GM21515 (cell line): Measurements from ENCODE around the gene PTPRM.

Source experiments
- ATAC-seq: cut with Tn5 transposase; IDR thresholded peaks from one replicate; pipeline ENCODE4 v1.9.1; 2021; ENCODE audit not compliant: unreplicated experiment

PTPRM gene

GRCh38 chr18:8367217-8367988 is 800.3 kb downstream of the PTPRM start:
- no peak for ATAC-seq

- ATAC-seq = no peak
Observed at GRCh38 chr18:8368512-8369217, 801.5 kb downstream of the PTPRM start.

GRCh38 chr18:8373486-8373885 is 806.4 kb downstream of the PTPRM start:
- ATAC-seq = no peak

- ATAC-seq = no peak
Observed at GRCh38 chr18:8374676-8375075, 807.6 kb downstream of the PTPRM start.

GRCh38 chr18:8375249-8375648 is 808.1 kb downstream of the PTPRM start:
- no peak for ATAC-seq

- ATAC-seq = no peak
Observed at GRCh38 chr18:8376113-8376512, 809.0 kb downstream of the PTPRM start.

- ATAC-seq = no peak
Observed at GRCh38 chr18:8379187-8379941, 812.2 kb downstream of the PTPRM start.

- no peak for ATAC-seq
Observed at GRCh38 chr18:8380006-8380405, 812.9 kb downstream of the PTPRM start.

- ATAC-seq = no peak
Observed at GRCh38 chr18:8380926-8381325, 813.8 kb downstream of the PTPRM start.

- ATAC-seq = no peak
Observed at GRCh38 chr18:8381821-8382459, 814.8 kb downstream of the PTPRM start.

GRCh38 chr18:8385400-8385799 is 818.3 kb downstream of the PTPRM start:
- no peak for ATAC-seq

GRCh38 chr18:8386669-8387380 is 819.7 kb downstream of the PTPRM start:
- ATAC-seq = no peak

GRCh38 chr18:8389391-8390340 is 822.5 kb downstream of the PTPRM start:
- ATAC-seq = no peak

GRCh38 chr18:8391068-8391467 is 824.0 kb downstream of the PTPRM start:
- ATAC-seq = no peak

GRCh38 chr18:8396254-8396653 is 829.1 kb downstream of the PTPRM start:
- ATAC-seq = no peak

GRCh38 chr18:8397034-8397433 is 829.9 kb downstream of the PTPRM start:
- no peak for ATAC-seq

- ATAC-seq = no peak
Observed at GRCh38 chr18:8399138-8399537, 832.0 kb downstream of the PTPRM start.

- ATAC-seq = no peak
Observed at GRCh38 chr18:8400193-8400752, 833.2 kb downstream of the PTPRM start.

GRCh38 chr18:8400825-8401224 is 833.7 kb downstream of the PTPRM start:
- no peak for ATAC-seq
